Raji (cell line): ENCODE measurements around the gene ZNF540.

Source experiments
- POLR2A ChIP-seq: IDR thresholded peaks from 2 replicates; pipeline ENCODE4 v1.6.1; 2011; ENCODE audit warnings: low read depth, low read length, control low read depth; ENCODE audit not compliant: insufficient read depth

The ZNF540 gene

DNA sequence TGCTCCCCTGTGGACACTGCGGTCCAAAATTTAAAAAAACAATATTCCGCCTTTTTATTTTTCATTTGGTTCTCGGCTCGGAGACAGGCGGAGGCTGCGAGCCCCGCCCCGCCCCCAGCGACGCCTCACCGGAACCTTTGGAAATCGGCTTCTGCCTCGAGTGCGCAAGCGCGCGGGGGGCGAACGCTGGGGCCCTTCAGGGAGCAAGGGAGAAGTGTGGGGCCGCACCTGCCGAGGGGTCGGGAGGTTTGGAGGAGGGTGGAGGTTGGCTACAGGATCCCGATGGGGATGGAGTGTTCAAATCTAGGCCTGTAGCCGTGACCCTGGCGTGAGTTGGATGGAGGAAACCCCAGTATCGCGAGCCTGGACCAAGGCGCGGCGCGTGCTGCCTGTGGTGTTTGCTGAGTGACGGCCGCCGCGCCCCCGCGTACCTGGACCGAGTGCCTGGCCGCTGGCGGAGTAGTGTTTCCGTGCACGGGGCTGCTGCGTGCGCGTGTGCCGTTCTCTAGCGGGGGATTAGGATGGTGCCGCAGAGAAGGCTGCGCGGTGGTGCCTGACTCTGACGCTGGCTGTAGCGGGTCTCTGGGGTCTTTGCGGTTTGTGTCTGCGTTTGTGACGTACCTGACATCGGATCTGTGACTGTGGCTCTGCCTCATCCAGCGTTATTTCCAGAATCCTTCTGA, 61.2 kb downstream of the ZNF540 start:
- no peak for TF ChIP-seq POLR2A
